Measurements from ENCODE around the gene TEAD4.

Gene TEAD4

DNA sequence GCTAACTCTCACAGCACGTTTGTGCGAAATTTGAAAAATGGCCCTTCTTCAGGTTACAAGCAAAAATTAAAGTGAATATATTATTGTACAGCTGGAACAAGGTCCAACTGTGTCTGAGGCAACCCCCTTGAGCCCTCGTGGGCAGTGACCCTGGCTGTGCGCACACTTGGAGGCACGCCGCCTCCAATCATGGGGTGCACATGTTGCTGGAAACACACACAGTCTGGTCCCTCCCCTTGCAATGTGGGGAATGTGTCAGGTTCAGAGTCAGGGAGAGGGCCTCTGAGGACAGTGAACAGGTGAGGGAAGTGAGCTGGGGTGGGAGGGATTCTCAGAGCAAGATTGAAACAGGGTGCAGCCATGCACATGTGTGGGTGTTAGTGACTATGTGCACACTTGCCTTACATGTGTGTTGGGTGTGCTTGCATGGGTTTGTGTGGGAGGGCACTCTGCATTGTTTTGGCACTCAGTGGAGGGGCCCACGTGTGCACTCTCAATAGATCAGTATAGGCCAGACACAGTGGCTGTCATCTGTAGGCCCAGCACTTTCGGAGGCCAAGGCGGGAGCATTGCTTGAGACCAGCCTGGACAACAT, 127.6 kb downstream of the TEAD4 start:
- no peak for DNase-seq (ENCODE audit: low read depth)
- no peak overlapping the region for H3K4me3 ChIP-seq (ENCODE audit: low read length)
- TF ChIP-seq, protein P1, sequence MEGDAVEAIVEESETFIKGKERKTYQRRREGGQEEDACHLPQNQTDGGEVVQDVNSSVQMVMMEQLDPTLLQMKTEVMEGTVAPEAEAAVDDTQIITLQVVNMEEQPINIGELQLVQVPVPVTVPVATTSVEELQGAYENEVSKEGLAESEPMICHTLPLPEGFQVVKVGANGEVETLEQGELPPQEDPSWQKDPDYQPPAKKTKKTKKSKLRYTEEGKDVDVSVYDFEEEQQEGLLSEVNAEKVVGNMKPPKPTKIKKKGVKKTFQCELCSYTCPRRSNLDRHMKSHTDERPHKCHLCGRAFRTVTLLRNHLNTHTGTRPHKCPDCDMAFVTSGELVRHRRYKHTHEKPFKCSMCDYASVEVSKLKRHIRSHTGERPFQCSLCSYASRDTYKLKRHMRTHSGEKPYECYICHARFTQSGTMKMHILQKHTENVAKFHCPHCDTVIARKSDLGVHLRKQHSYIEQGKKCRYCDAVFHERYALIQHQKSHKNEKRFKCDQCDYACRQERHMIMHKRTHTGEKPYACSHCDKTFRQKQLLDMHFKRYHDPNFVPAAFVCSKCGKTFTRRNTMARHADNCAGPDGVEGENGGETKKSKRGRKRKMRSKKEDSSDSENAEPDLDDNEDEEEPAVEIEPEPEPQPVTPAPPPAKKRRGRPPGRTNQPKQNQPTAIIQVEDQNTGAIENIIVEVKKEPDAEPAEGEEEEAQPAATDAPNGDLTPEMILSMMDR (conservative IDR thresholded peaks at IDR 0.05; ENCODE audit: low read depth, low read length) = no peak

DNA sequence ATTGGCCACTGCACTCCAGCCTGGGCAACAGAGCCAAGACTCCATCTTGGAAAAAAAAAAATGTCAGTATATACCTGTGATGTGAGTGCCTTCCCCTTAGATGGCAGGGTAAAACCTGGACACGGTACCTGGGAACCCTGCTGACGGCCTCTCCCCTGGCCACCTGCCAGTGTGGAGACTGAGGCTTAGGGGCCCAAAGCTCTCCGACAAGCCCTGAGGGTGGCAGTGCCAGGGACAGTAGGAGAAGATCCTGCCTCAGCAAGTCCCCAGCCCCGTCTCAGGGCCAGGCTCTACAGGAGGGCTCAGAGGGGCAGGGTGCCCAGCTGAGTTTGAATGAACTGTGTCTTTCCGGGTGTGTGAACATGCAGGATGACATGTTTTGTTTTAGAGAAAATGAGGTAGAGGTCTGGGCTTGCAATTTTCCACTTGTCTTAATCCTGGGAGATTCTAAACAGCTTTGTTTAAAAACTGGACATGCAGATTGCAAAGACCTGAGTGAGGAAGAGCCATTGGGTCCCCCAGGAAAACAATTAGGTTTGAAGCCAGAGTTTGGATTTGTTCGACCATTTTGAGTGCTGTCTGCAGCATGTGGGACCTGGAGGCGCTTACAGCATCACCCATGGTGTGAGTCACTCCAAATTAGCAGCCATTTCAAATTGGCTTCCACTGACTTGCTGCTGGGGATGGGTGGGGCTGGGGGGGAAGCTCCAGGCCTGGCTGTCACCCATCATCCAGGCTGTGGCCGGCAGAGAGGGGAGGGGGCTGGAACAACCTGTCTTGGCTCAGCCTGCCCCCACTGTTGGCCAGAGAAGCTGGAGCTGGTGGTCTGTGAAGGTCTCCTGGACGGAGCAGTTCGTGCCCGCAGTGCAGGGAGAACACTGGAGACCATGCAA, 128.8 kb downstream of the TEAD4 start:
- no peak overlapping the region for H3K4me3 ChIP-seq (ENCODE audit: low read length)
- TF ChIP-seq, protein P1 (conservative IDR thresholded peaks at IDR 0.05; ENCODE audit: low read depth, low read length) = no peak
- DNase-seq (ENCODE audit: low read depth) = no peak

DNA sequence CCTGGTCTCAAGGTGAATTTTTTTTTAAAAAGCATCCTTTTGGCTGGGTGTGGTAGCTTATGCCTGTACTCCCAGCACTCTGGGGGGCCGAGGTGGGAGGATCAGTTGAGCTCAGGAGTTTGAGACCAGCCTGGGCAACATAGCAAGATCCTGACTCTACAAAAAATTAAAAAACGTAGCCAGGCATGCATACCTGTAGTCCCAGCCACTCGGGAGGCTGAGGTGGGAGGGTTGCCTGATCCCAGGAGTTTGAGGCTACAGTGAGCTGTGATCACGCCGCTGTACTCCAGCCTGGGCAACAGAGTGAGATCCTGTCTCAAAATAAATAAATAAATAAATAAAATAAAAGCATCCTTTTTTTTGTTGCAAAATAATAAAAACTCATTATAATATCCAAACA, 130.4 kb downstream of the TEAD4 start:
- DNase-seq (ENCODE audit: low read depth) = no peak
- H3K4me3 ChIP-seq (ENCODE audit: low read length) = no peak overlapping the region
- TF ChIP-seq, protein P1 (conservative IDR thresholded peaks at IDR 0.05; ENCODE audit: low read depth, low read length) = no peak
